HG03469 (cell line): ENCODE results near the gene HAVCR2.

Experiments used
- ATAC-seq: cut with Tn5 transposase; IDR thresholded peaks from one replicate; pipeline ENCODE4 v1.9.1; 2021; ENCODE audit warnings: mild to moderate bottlenecking, moderate library complexity, moderate number of reproducible peaks; ENCODE audit not compliant: unreplicated experiment

Gene HAVCR2

GRCh38 chr5:157108976-157109375 is at the start of gene HAVCR2:
Gene HAVCR2, minus strand, starts transcription at chr5:157109044. Its CDS starts 61 bp downstream, at chr5:157108983.
- ATAC-seq: peak; percentile 88

- ATAC-seq: no peak
Observed at GRCh38 chr5:157157293-157157891, 48.5 kb upstream of the HAVCR2 start.

GRCh38 chr5:157155297-157155696 is 46.5 kb upstream of the HAVCR2 start:
- no peak for ATAC-seq

- ATAC-seq: no peak
Observed at GRCh38 chr5:157150995-157151394, 42.2 kb upstream of the HAVCR2 start.

GRCh38 chr5:157148734-157149615 is 40.1 kb upstream of the HAVCR2 start:
- no peak for ATAC-seq

GRCh38 chr5:157143127-157143971 is 34.5 kb upstream of the HAVCR2 start:
- peak; percentile 19 for ATAC-seq

- peak; percentile 99 for ATAC-seq
Observed at GRCh38 chr5:157142317-157143126, 33.7 kb upstream of the HAVCR2 start, which contains the start of gene MED7. Gene MED7, minus strand, starts transcription at chr5:157142865. Its CDS starts 3,434 bp downstream, at chr5:157139431.

- ATAC-seq: no peak
Observed at GRCh38 chr5:157137691-157138090, 28.8 kb upstream of the HAVCR2 start.

GRCh38 chr5:157132281-157132612 is 23.4 kb upstream of the HAVCR2 start:
- no peak for ATAC-seq

- peak; percentile 51 for ATAC-seq
Observed at GRCh38 chr5:157130925-157131324, 22.1 kb upstream of the HAVCR2 start.

- ATAC-seq: no peak
Observed at GRCh38 chr5:157121709-157122108, 12.9 kb upstream of the HAVCR2 start.

- ATAC-seq: no peak
Observed at GRCh38 chr5:157120102-157120501, 11.3 kb upstream of the HAVCR2 start.

- ATAC-seq: no peak
Observed at GRCh38 chr5:157116483-157116954, 7.7 kb upstream of the HAVCR2 start.

- no peak for ATAC-seq
Observed at GRCh38 chr5:157115502-157115901, 6.7 kb upstream of the HAVCR2 start.

GRCh38 chr5:157115012-157115411 is 6.2 kb upstream of the HAVCR2 start:
- ATAC-seq: no peak

- no peak for ATAC-seq
Observed at GRCh38 chr5:157113002-157113401, 4.2 kb upstream of the HAVCR2 start.

GRCh38 chr5:157109744-157110143 is 900 bp upstream of the HAVCR2 start:
- peak; percentile 74 for ATAC-seq

- no peak for ATAC-seq
Observed at GRCh38 chr5:157107508-157107907, 1.3 kb downstream of the HAVCR2 start.

- ATAC-seq: no peak
Observed at GRCh38 chr5:157106630-157107461, 2.0 kb downstream of the HAVCR2 start.
